AML-193 (cell line): ENCODE data around the gene RPL3.

ENCODE experiments used
- DNase-seq, 2 experiments: peaks; one replicate each; lab custom pipeline; 2025; lab: John Stamatoyannopoulos, UW

Gene RPL3

GRCh38 chr22:39317084-39317774, 2.2 kb downstream of the RPL3 start:
- DNase-seq, result no peak

GRCh38 chr22:39316440-39317083, 2.9 kb downstream of the RPL3 start:
- DNase-seq, result peak; percentile 86 to 90

GRCh38 chr22:39315389-39315788, 4.0 kb downstream of the RPL3 start:
- no peak for DNase-seq

- DNase-seq, result no peak
These were observed 5.0 kb downstream of the RPL3 start for GRCh38 chr22:39314251-39314971.

GRCh38 chr22:39313258-39314001, 6.0 kb downstream of the RPL3 start:
- no peak for DNase-seq

- no peak for DNase-seq
These were observed 7.0 kb downstream of the RPL3 start for GRCh38 chr22:39312410-39312809.

GRCh38 chr22:39311592-39312400, 7.6 kb downstream of the RPL3 start:
- no peak for DNase-seq

GRCh38 chr22:39309881-39310714, 9.3 kb downstream of the RPL3 start:
- no peak for DNase-seq

GRCh38 chr22:39309364-39309861, 10.0 kb downstream of the RPL3 start:
- DNase-seq, result no peak

- DNase-seq, result no peak
These were observed 10.6 kb downstream of the RPL3 start for GRCh38 chr22:39308614-39309363.

GRCh38 chr22:39306456-39307361, 12.7 kb downstream of the RPL3 start:
- DNase-seq, result peak; percentile 14 to 32

- DNase-seq, result no peak
These were observed 15.3 kb downstream of the RPL3 start for GRCh38 chr22:39303892-39304671.

- no peak for DNase-seq
These were observed 16.1 kb downstream of the RPL3 start for GRCh38 chr22:39303358-39303757.

GRCh38 chr22:39302431-39302960, 16.9 kb downstream of the RPL3 start:
- DNase-seq, result no peak

GRCh38 chr22:39301926-39302325, 17.5 kb downstream of the RPL3 start:
- no peak for DNase-seq

GRCh38 chr22:39301108-39301507, 18.3 kb downstream of the RPL3 start:
- no peak for DNase-seq

- peak in 1 of 2 experiments; percentile 16 for DNase-seq
These were observed 19.1 kb downstream of the RPL3 start for GRCh38 chr22:39300186-39300830.
